ENCODE measurements around the gene TLNRD1.
A peak's percentile ranks its signal among the peaks of the same experiment; 100 is the strongest.

TLNRD1 gene

DNA sequence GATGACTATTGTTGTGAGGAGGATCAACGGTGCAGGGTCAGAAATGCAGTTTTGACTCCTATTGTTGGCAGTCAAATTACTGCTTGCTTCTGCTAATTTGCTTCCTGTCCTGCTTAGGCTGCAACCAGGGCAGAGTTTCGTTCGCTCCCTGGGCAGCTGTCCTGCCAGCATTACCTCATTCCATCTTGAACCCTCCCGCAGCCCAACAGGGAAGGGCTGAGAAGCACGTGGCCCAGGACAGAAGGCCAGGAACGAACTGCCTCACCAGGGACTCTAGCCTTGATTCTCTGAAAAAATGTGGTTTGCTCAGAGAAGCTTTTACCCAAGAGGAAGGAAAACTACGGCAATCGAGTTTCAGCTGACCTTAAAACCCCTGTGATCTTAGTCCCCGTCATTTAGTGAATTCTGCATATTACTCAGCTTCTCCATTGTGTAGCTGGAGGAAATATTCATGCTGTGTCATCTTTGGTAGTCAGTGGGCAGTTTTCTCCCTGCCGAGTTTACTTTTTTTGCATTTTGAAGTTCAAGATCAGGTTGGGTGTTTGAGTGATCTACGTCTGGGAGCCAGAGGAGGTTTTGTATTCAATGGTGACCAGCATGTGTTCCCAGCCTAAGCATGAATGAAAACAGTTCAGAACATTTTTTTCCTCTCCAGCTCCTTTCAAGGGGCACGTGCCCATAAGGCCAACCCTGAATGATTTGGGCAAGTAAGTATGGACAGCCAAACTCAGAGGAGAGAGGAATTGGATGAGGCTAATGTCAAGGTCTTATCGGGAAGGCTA, 23.0 kb downstream of the TLNRD1 start:
- no peak overlapping the region for H3K4me3 ChIP-seq
- H3K27ac ChIP-seq: peak overlapping the region in 20 of 21 experiments; percentile 37 to 82 (median 63)

DNA sequence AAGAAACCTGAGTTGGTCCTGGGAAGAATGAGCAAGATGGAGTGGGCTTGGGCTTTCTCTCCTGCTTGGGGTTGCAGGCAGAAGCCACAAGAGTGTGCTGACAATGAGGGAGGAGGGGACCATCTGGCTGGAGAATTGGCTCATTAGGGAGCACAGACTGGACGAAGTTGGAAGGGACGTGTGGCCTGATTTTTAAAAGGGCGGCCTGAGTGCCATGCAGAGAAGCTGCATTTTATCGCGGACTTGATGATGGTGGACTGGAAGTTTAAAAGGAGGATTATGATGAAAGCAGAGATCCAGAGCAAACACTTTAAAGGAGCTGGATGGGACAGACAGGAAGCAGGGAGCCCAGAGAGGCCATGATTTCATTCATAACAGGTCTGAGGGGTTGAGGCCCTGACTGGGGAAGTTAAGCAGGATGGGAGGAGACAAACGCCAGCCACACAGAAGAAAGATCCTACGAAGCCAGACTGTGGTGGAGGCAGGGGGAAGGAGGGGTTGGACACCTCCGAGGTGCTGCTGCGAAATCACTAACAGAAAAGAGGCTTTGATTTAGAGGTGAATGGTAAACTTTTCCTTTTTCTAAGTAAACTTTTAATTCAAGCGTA, 23.6 kb downstream of the TLNRD1 start:
- H3K4me3 ChIP-seq: no peak overlapping the region
- H3K27ac ChIP-seq: peak overlapping the region in 20 of 21 experiments; percentile 37 to 82 (median 63)

DNA sequence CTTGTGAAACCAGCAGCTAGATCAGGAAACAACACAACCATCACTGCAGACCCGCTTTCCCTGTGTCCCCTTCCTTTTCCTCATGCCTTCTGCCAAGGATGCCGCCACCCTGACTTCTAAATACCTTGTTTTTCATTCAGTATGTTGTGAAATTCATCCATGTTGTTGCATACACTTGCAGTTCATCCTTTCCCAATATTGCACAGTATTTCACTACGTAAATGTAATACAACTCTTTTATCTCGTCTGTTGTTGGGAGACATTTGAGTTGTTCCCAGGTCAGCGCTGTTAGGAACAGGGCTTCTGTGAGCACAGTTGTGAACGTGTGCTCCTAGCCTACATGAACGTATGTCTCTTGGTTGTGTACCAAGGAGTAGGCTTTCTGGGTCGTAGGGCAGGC, 24.2 kb downstream of the TLNRD1 start:
- H3K27ac ChIP-seq: peak overlapping the region in 2 of 21 experiments; percentile 65 to 82

DNA sequence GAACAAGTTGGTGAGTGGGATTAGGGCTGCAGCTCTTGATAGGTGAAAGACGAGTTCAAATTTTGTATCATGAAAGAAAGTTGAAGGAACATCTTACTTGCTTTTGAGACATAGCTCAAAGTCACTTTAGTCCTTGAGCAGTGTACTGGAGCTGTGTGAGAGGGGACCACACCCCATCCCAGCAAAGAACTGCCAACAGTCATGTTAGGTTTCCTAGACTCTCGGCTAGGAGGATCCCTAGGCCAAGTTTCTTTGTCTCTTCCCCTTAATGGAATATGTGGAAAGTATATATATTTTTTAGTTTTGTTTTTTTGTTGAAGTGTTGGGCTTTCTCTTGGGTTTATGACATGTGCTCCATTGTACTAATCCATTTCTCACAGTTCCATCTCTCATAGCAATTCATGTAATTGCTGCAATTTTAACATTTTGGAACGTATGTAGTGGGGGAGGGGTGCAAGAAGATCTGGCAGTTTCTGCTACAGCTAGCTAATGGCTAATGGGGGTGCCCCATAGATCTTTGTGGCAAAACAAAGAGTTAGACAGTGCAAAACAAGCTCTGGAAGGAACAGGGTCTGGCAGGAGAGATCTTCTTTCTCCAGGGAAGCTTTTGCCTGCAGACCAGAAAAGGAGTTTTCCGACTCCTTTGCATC, 25.1 kb downstream of the TLNRD1 start:
- Histone ChIP-seq H3K4me3 (no peak overlapping the region), H3K27ac (no peak overlapping the region)

More for the DNA sequence above, 24.2 kb downstream of the TLNRD1 start:
- H3K4me3 ChIP-seq: no peak overlapping the region

DNA sequence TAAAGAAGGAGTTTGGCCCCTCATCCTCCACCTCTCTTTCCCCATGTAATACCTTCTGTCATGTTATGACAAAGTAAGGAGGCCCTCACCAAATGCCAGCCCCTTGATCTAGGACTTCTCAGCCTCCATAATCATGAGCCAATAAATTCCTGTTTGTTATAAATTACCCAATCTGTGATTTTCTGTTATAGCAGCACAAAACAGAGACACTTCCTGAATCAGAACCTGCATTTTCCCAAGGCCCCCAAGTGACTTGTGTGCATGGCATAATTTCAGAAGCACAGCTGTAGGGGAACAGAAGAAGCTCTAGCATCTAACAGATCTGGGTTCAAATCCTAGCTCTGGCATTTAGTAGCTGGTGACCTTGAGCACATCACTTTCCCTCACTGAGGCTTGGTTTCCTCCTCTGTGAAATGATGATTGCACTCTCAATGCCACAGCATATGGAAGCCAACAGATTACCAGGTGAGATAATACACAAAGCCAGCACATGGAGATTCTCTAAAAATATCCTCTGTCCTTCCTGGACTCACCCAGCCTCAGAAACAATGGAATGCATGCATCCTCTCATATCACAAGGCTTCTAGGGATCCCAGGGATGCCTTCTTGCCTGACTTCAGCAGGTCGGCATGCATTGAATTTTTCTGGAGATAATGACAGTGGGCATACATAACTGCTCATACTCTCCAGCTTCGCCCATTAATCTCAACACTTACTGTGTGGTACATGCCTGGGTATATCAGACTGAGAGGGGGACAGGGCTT, 26.3 kb downstream of the TLNRD1 start:
- Histone ChIP-seq H3K27ac (no peak overlapping the region), H3K4me3 (no peak overlapping the region)

DNA sequence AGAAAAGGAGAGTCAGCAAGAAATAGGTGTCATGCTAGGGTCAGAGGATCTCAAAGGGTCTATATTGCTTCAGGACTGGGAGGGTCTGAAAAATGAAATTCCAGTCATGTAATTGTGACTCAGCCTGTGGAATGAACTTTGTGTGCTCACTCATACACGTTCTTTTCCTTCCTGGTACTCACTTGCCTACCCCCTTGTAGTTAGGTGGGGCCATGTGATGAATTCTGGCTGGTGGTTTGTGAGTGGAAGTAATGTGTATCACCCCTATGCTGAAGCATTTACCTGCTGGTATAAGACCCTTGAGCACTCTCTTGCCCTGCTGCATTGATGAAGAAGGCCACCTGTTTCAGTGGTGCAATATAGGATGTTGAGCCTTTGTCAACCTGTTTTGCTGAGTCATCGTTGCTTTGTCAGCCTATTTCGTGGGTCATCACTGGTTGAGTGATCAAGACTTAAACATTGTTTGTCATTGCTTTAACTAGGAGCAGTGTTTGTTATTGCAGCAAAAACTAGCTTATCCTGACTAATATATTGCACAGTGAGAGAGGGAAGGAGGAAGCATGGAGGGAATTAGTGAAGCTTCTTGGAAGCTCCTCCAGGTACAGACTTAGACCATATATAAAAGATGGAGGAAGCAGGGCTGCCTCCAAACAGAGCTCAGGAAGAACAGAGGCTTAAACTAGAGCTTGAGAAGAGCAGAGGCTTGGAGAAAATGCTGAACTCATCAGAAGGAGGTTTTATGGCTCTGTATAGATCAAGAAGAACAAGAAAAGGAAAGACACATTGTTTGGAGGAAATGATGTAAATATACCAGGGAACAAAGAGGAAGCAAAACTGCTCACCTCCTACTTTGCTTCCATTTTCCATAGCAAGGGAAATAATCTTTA, 28.9 kb downstream of the TLNRD1 start:
- peak overlapping the region in 1 of 21 experiments; percentile 16 for H3K27ac ChIP-seq
- H3K4me3 ChIP-seq: no peak overlapping the region

DNA sequence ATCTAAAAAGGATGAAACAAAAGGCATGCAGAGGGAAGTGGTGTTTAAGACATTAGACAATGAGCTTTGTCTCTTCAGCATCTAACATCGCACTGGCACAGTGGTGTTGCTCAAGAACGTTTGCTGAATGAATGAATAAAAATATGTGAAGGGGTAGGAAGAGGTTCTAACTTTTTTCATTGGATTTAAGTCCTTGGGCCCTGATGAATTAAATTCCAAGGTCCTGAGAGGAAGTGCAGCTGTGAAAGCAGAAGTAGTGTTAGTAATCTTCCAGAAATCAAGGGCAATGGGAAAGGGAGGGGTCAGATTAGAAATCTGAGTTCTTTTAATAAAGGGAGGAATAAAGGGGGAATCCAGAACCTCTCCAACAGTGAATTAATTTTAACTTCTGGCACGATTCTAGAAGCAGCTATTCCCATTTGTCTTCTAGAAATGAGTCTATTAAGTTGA, 29.6 kb downstream of the TLNRD1 start:
- H3K4me3 ChIP-seq: no peak overlapping the region
- no peak overlapping the region for H3K27ac ChIP-seq

DNA sequence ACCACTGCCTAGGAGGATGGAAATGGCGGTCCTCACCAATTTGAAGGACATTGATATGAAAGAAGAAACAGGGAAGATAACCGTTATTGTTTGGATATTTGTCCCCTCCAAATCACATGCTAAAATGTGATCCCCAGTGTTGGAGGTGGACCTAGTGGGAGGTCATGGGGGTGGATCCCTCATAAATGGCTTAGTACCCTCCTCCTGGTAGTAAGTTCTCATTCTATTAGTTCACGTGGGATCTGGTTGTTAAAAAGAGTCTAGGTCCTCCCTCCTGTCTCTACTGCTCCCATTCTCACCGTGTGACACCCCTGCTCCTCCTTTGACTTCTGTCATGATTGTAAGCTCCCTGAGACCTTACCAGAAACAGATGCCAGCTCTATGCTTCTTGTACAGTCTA, 30.5 kb downstream of the TLNRD1 start:
- no peak overlapping the region for H3K4me3 ChIP-seq
- H3K27ac ChIP-seq: no peak overlapping the region

DNA sequence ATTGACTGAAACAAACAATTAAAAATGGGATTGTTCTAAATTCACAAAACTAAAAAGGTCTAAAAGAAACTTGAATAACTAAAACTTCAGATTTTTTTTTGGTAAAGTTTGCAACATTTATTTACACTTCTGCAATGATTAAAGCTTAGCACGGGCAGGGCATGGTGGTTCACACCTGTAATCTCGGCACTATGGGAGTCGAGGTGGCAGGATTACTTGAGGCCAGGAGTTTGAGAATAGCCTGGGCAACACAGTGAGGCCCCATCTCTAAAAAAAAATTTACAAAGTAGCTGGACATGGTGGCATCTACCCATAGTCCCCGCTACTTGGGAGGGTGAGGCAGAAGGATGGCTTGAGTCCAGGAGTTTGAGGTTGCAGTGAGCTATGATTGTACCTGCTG, 31.6 kb downstream of the TLNRD1 start:
- H3K27ac ChIP-seq: no peak overlapping the region
- no peak overlapping the region for H3K4me3 ChIP-seq

DNA sequence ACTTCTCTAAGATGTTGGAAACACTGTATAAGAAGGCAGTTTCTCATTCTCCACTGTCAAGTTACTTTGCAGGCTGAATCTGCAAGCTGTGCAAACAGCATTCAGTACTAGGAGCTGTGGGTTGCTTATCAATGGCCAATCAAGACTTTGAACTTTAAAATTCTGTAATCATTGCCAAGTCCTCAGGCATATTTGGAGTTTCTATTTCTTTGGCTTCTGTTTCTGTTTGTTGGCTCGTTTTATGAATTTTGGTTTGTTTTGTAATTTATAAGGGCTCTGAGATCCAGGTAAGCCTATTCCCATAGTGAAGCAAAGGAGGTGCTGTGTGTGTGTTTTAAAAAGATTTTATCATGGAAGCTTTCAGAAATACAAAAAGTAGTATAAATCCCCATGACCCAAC, 32.1 kb downstream of the TLNRD1 start:
- peak overlapping the region in 3 of 21 experiments; percentile 54 to 59 (median 57) for H3K27ac ChIP-seq

DNA sequence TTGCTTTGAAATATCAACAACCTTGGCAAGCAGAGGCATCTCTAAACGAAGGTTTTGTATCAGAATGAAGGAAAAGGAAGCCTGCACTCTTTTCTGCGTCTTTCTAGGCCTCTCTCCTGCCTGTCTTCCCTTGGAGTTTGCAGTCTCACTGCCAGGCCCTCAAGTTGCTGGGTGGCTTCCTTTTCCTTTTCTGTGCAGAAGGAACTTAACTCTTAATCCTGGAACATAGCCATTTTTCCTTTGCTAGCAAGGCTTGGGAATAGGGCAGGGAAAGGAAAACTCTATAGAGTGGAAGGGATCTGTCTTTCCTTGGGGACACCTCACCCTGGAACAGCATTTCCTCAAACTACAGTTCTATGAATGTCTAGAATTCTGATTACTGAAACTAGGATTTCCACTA, 32.8 kb downstream of the TLNRD1 start:
- Histone ChIP-seq H3K27ac (peak overlapping the region in 4 of 21 experiments; percentile 38 to 59 (median 56)), H3K4me3 (no peak overlapping the region)

More for the DNA sequence above, 32.1 kb downstream of the TLNRD1 start:
- no peak overlapping the region for H3K4me3 ChIP-seq

DNA sequence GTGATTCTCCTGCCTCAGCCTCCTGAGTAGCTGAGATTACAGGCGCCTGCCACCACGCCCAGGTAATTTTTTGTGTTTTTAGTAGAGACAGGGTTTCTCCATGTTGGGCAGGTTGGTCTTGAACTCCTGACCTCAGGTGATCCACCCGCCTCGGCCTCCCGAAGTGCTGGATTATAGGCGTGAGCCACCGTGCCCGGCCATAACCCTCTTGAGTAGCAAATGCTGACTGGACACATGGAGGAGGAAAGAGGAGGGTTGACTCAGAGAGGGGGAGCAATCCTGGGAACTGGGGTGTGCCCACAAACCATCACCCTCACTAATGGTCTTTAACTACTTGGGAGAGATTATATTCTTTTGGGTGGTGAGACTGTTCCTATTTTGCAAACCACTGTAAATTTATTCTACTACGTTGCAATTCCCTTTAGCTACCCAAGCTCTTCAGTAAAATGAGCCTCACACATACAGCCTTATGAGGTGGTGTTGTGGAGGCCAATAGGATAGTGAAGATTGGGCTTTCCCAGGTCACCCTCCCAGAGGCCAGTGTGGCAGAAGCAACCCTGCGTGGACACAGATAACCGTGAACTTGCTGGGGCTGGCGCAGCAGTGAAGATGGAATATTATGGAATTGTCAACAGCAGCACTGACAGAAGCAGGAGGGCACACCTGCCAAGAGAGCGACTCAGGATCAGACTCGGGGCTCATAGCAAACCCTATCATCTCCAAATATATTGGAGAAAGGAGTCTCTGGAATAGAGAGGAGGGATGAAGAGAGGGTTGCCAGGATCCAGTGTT, 37.4 kb downstream of the TLNRD1 start:
- Histone ChIP-seq H3K27ac (no peak overlapping the region), H3K4me3 (no peak overlapping the region)

DNA sequence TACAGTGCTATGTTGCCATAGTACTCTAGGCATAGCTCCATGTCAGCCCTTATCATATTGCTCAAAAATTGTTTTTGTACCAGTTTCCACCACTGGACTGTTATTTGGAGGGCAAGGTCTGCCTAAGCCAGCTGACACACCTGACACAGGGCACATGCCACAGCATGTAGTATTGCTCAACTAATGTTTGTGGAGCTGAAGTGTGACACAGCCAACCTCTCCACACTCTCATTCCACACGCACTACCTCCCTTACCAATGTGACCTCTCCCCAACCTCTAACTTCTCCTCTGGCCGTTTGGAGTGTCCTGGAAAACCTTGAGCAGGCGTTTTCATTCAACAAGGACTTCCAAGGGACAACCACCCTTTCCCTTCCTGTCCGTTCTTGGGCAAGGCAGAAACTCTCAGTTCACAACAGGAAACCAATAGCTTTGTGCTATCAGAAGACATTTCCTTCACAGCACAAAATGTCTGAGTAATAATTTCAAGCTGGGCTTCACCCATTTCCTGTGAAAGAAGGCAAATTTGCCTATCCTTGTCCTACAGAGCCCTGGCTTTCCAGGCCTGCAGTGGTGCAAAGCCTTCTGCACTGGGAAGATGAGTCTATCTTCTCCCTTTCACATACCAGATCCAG, 38.4 kb downstream of the TLNRD1 start:
- Histone ChIP-seq H3K4me3 (no peak overlapping the region), H3K27ac (peak overlapping the region in 1 of 21 experiments; percentile 57)

DNA sequence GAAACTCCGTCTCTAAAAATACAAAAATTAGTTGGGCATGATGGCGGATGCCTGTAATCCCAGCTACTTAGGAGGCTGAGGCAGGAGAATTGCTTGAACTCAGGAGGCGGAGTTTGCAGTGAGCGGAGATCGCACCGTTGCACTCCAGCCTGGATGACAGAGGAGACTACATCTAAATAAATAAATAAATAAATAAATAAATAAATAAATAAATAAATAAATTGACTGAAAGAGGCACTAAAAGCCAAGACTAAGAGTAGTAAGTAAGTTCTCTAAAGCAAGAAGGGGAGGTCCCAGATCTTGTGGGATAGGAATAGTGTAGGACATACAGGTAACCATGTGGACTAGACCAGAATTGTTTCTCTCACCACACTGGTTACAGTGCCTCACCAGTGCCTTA, 40.0 kb downstream of the TLNRD1 start:
- Histone ChIP-seq H3K4me3 (no peak overlapping the region), H3K27ac (no peak overlapping the region)

DNA sequence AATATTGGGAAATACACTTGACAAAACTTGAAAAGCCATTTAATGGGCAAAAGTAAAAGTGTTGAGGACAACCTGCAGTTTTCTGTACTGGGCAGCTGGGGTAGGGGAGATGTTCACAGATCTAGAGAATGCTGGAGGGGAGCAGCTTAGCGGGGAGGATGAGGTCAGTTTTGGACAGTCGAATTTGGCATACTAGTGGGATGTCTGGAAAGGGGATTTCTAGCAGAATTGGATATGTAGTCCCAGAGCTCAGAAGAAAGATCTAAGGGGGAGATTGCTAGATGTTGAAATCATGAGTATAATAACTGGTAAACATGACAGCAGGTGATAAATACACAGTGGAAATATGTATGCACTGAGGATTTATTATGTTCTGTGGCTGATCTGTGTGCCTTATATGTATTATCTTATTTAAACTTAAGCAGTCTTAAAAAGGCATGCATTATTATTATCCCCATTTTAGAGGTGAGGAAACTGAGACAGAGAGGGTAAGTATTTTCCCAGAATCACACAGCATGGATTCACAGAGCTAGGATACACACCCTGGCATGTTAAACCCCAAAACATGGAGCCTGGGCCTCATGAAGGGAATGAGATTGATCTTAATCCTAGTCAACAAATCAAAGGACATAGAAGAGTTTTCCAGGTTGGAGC, 42.7 kb downstream of the TLNRD1 start:
- Histone ChIP-seq H3K4me3 (no peak overlapping the region), H3K27ac (no peak overlapping the region)

DNA sequence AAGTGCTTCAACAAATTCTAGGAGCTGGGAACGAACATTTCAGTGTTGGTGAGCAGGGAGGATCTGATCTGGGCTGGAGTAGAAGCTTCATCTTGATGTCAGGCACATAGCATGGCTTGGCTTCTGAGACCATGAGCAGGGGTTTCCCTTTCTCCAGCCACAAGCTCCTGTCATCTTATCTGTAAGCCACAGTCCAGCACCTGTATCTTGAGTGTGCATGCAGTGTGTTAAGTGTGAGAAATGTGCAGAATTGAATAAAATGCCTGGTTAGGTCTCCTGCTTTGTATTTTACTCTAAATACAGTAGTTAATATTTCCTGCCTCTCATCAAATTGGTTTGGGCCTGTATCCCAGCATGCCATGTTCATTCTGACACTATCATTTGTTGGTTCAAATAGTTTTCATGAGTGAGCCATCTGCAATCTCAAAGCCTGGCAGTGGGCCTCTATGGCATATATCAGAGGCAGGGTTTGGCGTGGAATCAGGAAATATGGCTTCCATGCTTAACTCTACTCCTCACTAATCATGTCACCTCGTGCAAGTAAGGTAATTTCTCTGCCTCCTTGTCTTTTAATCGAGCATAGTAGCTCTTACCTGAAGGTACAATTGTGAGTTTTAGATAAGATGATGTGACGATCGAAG, 43.3 kb downstream of the TLNRD1 start:
- H3K27ac ChIP-seq: no peak overlapping the region
- no peak overlapping the region for H3K4me3 ChIP-seq

DNA sequence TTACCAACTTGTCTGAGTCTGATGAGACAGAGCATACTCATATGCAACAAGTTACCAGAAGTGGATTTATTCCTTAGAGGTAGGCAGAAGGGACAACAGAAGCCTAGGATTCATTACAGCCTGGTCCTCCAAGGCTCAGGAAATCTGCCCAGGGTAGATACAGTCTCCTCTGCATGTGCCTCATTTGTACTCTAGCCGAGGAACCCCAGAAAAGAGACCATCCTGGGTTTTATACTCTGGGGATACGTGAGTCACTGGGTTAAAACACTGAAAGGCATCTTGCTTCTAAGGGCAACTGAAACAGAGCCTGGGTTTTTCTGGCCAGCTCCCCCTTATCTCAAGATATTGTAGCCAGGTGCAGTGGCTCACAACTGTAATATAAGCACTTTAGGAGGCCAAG, 45.6 kb downstream of the TLNRD1 start:
- no peak overlapping the region for H3K27ac ChIP-seq

More for the DNA sequence above, 45.6 kb downstream of the TLNRD1 start:
- H3K4me3 ChIP-seq: no peak overlapping the region
